ENCODE measurements around the gene UBXN2A.

GRCh38 chr2:23988371-23988770, 48.1 kb downstream of the UBXN2A start:
- TF ChIP-seq CTCF (IDR thresholded peaks at IDR 0.05) (peak; percentile 39 to 55 (median 42)), POLR2A (IDR thresholded peaks at IDR 0.05) (no peak)

Data from right lobe of liver (tissue), 4 donors.